ENCODE measurements around the gene MBD3.

GRCh38 chr19:1525343-1525742, 67.3 kb downstream of the MBD3 start:
- TF ChIP-seq CTCF (IDR thresholded peaks at IDR 0.05) (no peak), POLR2AphosphoS5 (IDR thresholded peaks at IDR 0.05) (no peak), POLR2A (IDR thresholded peaks at IDR 0.05) (no peak), EP300 (IDR thresholded peaks at IDR 0.05; ENCODE audit: low read depth) (no peak)

All from transverse colon (tissue), 4 donors.